ENCODE results near the gene FOXQ1. TPM values are rescaled to one million over a fixed set of nuclear protein-coding genes. Genes with fewer than 3 reads are reported as not detected.

FOXQ1 gene
- total and polyA plus RNA-seq, 8 donors = 11.7 to 97.7 (median 29.6) TPM; not detected in 1

DNA sequence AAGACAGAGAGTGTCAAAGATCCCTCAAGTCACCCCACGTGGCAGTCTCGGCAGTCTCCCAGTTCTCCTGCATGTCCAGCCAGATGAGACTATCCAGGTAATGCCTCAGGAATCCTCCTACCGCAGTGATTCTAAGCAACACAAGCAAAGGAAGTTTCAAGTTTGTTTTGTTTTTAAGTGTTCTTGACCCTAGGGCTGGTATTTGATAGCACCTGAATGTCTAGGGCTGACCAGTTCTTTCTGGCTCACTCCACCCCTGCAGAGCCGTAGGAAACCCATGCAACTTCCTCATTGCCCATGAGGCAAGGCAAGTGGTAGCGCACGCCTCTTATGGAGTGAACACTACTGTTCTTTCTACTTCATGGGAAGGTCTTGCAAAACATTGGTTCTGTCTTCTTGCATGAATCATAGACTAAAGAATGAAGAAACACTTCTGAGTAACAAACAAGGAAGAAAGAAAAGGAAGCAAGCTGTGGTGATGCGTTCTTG lies 24.8 kb upstream of the FOXQ1 start:
- Histone ChIP-seq H3K4me3 (no peak overlapping the region), H3K27ac (peak overlapping the region in 2 of 5 donors; percentile 43 to 79), H3K9me3 (no peaks in the 10 kb centered on the region), H3K27me3 (no peaks in the 10 kb centered on the region), H3K4me1 (peaks cover 5 to 12% (median 6%) of the 10 kb centered on the region in 4 donors), H3K36me3 (no peaks in the 10 kb centered on the region)
- intact Hi-C loops (cut with DNase I; ENCODE audit: low total_unique reads) = no loop called here
- peak; percentile 43 to 50 for DNase-seq
- 75 to 84% (median 79%) methylated on average over 7 of the region's 7 CpGs for WGBS, 5 donors
- TF ChIP-seq POLR2AphosphoS5 (IDR thresholded peaks at IDR 0.05) (peak in 2 of 3 donors; percentile 48 to 65), EP300 (IDR thresholded peaks at IDR 0.05) (no peak)

DNA sequence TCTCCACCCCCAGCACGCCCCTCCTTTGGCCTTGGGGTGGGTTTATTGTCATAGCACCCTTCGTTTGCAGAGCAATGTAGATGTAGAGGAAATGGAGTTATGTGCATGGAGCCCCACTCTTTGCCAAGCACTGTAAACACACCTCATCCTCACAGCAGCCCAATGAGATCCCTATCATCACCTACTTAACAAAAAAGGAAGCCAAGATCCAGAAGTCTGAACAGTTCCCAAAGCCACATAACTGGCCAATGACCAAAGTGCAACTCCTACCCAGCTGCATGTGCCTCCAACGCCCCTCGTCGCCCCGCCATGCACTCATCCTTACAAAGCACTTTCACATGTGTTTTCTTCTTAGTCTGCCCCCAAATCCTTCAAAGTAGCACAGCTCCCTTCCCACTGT lies 21.8 kb upstream of the FOXQ1 start:
- Histone ChIP-seq H3K27me3 (no peaks in the 10 kb centered on the region), H3K27ac (no peak overlapping the region), H3K36me3 (no peaks in the 10 kb centered on the region), H3K9me3 (no peaks in the 10 kb centered on the region), H3K4me1 (peaks cover 5 to 8% (median 6%) of the 10 kb centered on the region in 4 donors), H3K4me3 (no peak overlapping the region)
- no peak for DNase-seq
- intact Hi-C loops (cut with DNase I; ENCODE audit: low total_unique reads) = no loop called here
- WGBS, 5 donors = 87 to 91% (median 90%) methylated on average over 6 of the region's 6 CpGs
- no peak for TF ChIP-seq EP300 (IDR thresholded peaks at IDR 0.05)
- TF ChIP-seq POLR2AphosphoS5 (IDR thresholded peaks at IDR 0.05) = no peak
- TF ChIP-seq, protein P1, sequence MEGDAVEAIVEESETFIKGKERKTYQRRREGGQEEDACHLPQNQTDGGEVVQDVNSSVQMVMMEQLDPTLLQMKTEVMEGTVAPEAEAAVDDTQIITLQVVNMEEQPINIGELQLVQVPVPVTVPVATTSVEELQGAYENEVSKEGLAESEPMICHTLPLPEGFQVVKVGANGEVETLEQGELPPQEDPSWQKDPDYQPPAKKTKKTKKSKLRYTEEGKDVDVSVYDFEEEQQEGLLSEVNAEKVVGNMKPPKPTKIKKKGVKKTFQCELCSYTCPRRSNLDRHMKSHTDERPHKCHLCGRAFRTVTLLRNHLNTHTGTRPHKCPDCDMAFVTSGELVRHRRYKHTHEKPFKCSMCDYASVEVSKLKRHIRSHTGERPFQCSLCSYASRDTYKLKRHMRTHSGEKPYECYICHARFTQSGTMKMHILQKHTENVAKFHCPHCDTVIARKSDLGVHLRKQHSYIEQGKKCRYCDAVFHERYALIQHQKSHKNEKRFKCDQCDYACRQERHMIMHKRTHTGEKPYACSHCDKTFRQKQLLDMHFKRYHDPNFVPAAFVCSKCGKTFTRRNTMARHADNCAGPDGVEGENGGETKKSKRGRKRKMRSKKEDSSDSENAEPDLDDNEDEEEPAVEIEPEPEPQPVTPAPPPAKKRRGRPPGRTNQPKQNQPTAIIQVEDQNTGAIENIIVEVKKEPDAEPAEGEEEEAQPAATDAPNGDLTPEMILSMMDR (IDR thresholded peaks at IDR 0.05) = no peak
- TF ChIP-seq POLR2A (IDR thresholded peaks at IDR 0.05) = no peak

DNA sequence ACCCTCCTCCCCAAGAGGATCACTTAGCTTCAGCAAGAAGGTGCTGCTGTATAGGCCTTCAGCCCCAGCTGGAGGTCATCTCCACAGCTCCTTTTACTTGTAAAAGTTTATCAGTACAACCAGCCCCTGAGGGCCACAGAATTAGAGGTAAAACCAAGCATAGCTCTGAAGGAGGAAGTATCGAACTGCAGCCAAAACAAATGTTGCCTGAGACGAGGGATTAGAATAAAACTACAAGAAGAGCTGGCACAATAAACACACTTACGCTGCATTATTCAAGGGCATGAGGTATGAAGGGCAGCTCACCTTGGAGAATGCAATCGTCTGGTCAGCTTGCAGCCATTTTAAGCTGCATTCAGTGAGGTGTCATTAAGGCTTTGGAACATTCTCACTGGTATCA lies 21.1 kb upstream of the FOXQ1 start:
- Histone ChIP-seq H3K9me3 (no peaks in the 10 kb centered on the region), H3K27ac (no peak overlapping the region), H3K36me3 (no peaks in the 10 kb centered on the region), H3K4me3 (no peak overlapping the region), H3K4me1 (peaks cover under 1 to 5% (median 3%) of the 10 kb centered on the region in 4 donors), H3K27me3 (no peaks in the 10 kb centered on the region)
- 32 to 58% (median 47%) methylated on average over 4 of the region's 4 CpGs for WGBS, 5 donors
- DNase-seq = no peak
- TF ChIP-seq, protein P1 (IDR thresholded peaks at IDR 0.05) = no peak
- TF ChIP-seq POLR2A (IDR thresholded peaks at IDR 0.05) = no peak
- TF ChIP-seq POLR2AphosphoS5 (IDR thresholded peaks at IDR 0.05) = no peak
- TF ChIP-seq EP300 (IDR thresholded peaks at IDR 0.05) = no peak
- intact Hi-C loops (cut with DNase I; ENCODE audit: low total_unique reads) = no loop called here

DNA sequence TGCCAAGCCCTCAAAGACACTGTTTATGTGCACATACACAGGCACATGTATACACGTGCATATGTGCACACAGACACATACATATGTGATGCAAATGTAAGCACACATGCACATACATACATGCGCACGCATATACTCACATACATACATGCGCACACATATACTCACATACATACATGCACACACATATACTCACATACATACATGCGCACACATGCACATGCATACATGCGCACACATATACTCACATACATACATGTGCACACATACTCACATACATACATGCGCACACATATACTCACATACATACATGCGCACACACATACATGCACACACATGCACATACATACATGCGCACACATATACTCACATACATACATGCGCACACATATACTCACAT lies 20.5 kb upstream of the FOXQ1 start:
- no peaks in the 10 kb centered on the region for H3K9me3 ChIP-seq
- H3K27ac ChIP-seq = no peak overlapping the region
- whole genome bisulfite sequencing, 5 donors = 78 to 93% (median 87%) methylated on average over 10 of the region's 10 CpGs
- intact Hi-C loops (cut with DNase I; ENCODE audit: low total_unique reads) = no loop called here
- H3K4me1 ChIP-seq = peaks cover 0 to 7% (median 3%) of the 10 kb centered on the region in 4 donors
- H3K27me3 ChIP-seq = no peaks in the 10 kb centered on the region
- no peak for DNase-seq
- no peak overlapping the region for H3K4me3 ChIP-seq
- no peaks in the 10 kb centered on the region for H3K36me3 ChIP-seq
- TF ChIP-seq EP300 (IDR thresholded peaks at IDR 0.05) (no peak), POLR2A (IDR thresholded peaks at IDR 0.05) (no peak), POLR2AphosphoS5 (IDR thresholded peaks at IDR 0.05) (no peak)
- TF ChIP-seq, protein P1 (IDR thresholded peaks at IDR 0.05) = no peak

DNA sequence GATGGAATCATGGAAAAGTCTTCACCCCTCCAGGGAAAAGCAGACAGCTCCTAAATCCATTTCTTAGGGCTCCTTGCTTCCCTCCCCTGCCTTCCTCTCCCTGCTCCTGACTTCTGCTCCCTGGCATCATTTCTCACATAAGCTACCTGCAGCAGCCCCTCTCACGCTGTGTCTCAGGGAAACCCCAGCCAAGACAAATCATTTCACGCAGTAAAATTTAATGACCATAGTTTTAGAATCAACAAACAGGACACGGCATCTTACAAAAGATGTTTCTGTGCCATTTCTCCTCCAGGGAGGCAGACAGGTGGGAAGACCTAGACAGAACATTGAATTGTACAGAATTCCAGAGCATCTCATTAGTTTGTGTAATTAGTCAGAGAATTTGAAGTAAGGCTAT lies 16.5 kb upstream of the FOXQ1 start:
- Histone ChIP-seq H3K9me3 (no peaks in the 10 kb centered on the region), H3K4me1 (peaks cover 0 to 10% (median 4%) of the 10 kb centered on the region in 4 donors), H3K27ac (no peak overlapping the region), H3K4me3 (no peak overlapping the region), H3K27me3 (no peaks in the 10 kb centered on the region), H3K36me3 (no peaks in the 10 kb centered on the region)
- intact Hi-C loops (cut with DNase I; ENCODE audit: low total_unique reads) = no loop called here
- WGBS, 5 donors = 71 to 82% (median 73%) methylated on average over 3 of the region's 3 CpGs
- TF ChIP-seq POLR2A (IDR thresholded peaks at IDR 0.05) (no peak), EP300 (IDR thresholded peaks at IDR 0.05) (no peak), POLR2AphosphoS5 (IDR thresholded peaks at IDR 0.05) (no peak)
- TF ChIP-seq, protein P1 (IDR thresholded peaks at IDR 0.05) = no peak
- no peak for DNase-seq

Measured in stomach (tissue), 9 donors.